Astrocyte of the spinal cord (primary cell): ENCODE data around the gene LMTK3.
"Not testable (repeated sequence)": the region's sequence is repeated elsewhere in the genome, so short reads cannot be mapped to it uniquely, and the experiment has no call there.

ENCODE experiments used
- DNase-seq: peaks from one replicate; pipeline ENCODE4 v3.0.0; 2011; ENCODE audit warnings: low read depth, low spot score
- H3K4me3 ChIP-seq: 2 replicates; pipeline ENCODE4 v1.5.1; 2011; ENCODE audit warnings: low read depth, mild to moderate bottlenecking, low read length, moderate library complexity
- CTCF ChIP-seq: IDR thresholded peaks from 2 replicates; pipeline ENCODE4 v1.5.1; 2012; ENCODE audit warnings: low read depth, mild to moderate bottlenecking, low read length, inconsistent platforms
- in situ Hi-C: cut with HindIII; loops from 2 replicates; pipeline ENCODE4 v1.10.0; 2017; ENCODE audit warnings: low sequenced_read_pairs

Gene LMTK3

GRCh38 chr19:48524732-48525131 lies 13.1 kb upstream of the LMTK3 start:
- no peak for DNase-seq
- TF ChIP-seq CTCF, result no peak
- in situ Hi-C loops, result no loop called here
- no peak overlapping the region for H3K4me3 ChIP-seq

- H3K4me3 ChIP-seq, result no peak overlapping the region
- in situ Hi-C loops, result no loop called here
- TF ChIP-seq CTCF, result no peak
- DNase-seq, result no peak
Observed at GRCh38 chr19:48524221-48524620, 12.6 kb upstream of the LMTK3 start.

GRCh38 chr19:48520134-48520533 lies 8.5 kb upstream of the LMTK3 start:
- no peak for TF ChIP-seq CTCF
- in situ Hi-C loops, result no loop called here
- no peak overlapping the region for H3K4me3 ChIP-seq
- DNase-seq, result no peak

- DNase-seq, in situ Hi-C loops: not testable (repeated sequence)
Observed at GRCh38 chr19:48519426-48519825, 7.8 kb upstream of the LMTK3 start.

GRCh38 chr19:48518207-48518606 lies 6.6 kb upstream of the LMTK3 start:
- no peak for TF ChIP-seq CTCF
- no peak for DNase-seq
- H3K4me3 ChIP-seq, result no peak overlapping the region
- in situ Hi-C loops, result no loop called here

More at GRCh38 chr19:48519426-48519825, 7.8 kb upstream of the LMTK3 start:
- H3K4me3 ChIP-seq, result not testable (repeated sequence)

- H3K4me3 ChIP-seq, result no peak overlapping the region
- DNase-seq, result no peak
- no peak for TF ChIP-seq CTCF
- in situ Hi-C loops, result no loop called here
Observed at GRCh38 chr19:48516536-48516935, 4.9 kb upstream of the LMTK3 start.

GRCh38 chr19:48514123-48514458 lies 2.5 kb upstream of the LMTK3 start:
- H3K4me3 ChIP-seq, result no peak overlapping the region
- no peak for TF ChIP-seq CTCF
- DNase-seq, result no peak
- in situ Hi-C loops, result no loop called here
